ENCODE data around the gene TC2N. TPM values are rescaled to one million over a fixed set of nuclear protein-coding genes. Genes with fewer than 3 reads are reported as not detected.
A peak's percentile ranks its signal among the peaks of the same experiment; 100 is the strongest.

TC2N gene
- total and polyA plus RNA-seq, 2 donors (not counting 3 experiments of a cell fraction or from before 2014, with no cell fraction given): 0.40 TPM; not detected in 1

GRCh38 chr14:91901449-91902226 lies 34.3 kb upstream of the TC2N start:
- no peak overlapping the region for H3K9ac ChIP-seq (replicated peaks; ENCODE audit: extremely low read depth, insufficient read depth, low read length)
- H3K4me2 ChIP-seq (ENCODE audit: insufficient read depth, low read length): no peak overlapping the region
- intact Hi-C loops (cut with micrococcal nuclease): no loop called here
- FAIRE-seq (no peak), DNase-seq (ENCODE audit: low read depth, low spot score) (peak; percentile 54)
- H3K4me3 ChIP-seq (replicated peaks in 1 of 3; ENCODE audit: insufficient read depth in 1 of 3, low read depth in 1 of 3, low read length in 3 of 3): no peak overlapping the region
- CTCF ChIA-PET: no interaction called here
- H3K36me3 ChIP-seq (ENCODE audit: control insufficient read depth in 2 of 2, extremely low read depth in 1 of 2, insufficient read depth in 2 of 2, low read length in 2 of 2): no peaks in the 10 kb centered on the region
- H3K4me1 ChIP-seq (ENCODE audit: control insufficient read depth, extremely low read depth, insufficient read depth, low read length): no peaks in the 10 kb centered on the region
- POLR2A ChIA-PET: no interaction called here
- H3K79me2 ChIP-seq (ENCODE audit: control insufficient read depth, insufficient read depth, low read length): no peaks in the 10 kb centered on the region
- peaks cover 0 to 2% of the 10 kb centered on the region in 2 experiments for H3K27me3 ChIP-seq (ENCODE audit: control insufficient read depth in 2 of 2, insufficient read depth in 2 of 2, low read length in 2 of 2)
- BruUV-seq (replicated peaks): no TSS peak
- dilution Hi-C loops (cut with MboI; ENCODE audit: extremely low pct_ligation_motif_present, low sequenced_read_pairs): no loop called here
- no peak overlapping the region for H3K27ac ChIP-seq (ENCODE audit: insufficient read depth, low read depth, low read length)
- no peaks in the 10 kb centered on the region for H4K20me1 ChIP-seq (replicated peaks; ENCODE audit: control insufficient read depth, extremely low read depth, insufficient read depth, low read length)
- H3K9me3 ChIP-seq (replicated peaks; ENCODE audit: control insufficient read depth, insufficient read depth, low read length): no peaks in the 10 kb centered on the region
- no peak overlapping the region for H2AFZ ChIP-seq (ENCODE audit: low read depth, low read length)
- no peak for TF ChIP-seq FOS (IDR thresholded peaks at IDR 0.05; ENCODE audit: borderline replicate concordance, insufficient read depth, low read length)
- no peak for TF ChIP-seq EZH2 (IDR thresholded peaks at IDR 0.05; ENCODE audit: borderline replicate concordance, low read depth, low read length, severe bottlenecking)
- no peak for TF ChIP-seq JUN (IDR thresholded peaks at IDR 0.05; ENCODE audit: borderline replicate concordance, insufficient read depth, insufficient read length, low read depth)
- TF ChIP-seq POLR2AphosphoS5 (IDR thresholded peaks at IDR 0.05; ENCODE audit: insufficient read depth, low read depth, low read length): no peak
- no peak for TF ChIP-seq CTCF (IDR thresholded peaks at IDR 0.05; ENCODE audit: extremely low read depth in 1 of 2, insufficient read depth in 1 of 2, low read depth in 1 of 2, low read length in 2 of 2)
- no peak for TF ChIP-seq POLR2A (IDR thresholded peaks at IDR 0.05; ENCODE audit: low read depth, low read length)
- no peak for TF ChIP-seq MYC (IDR thresholded peaks at IDR 0.05; ENCODE audit: low read depth, low read length)
- TF ChIP-seq GATA2 (IDR thresholded peaks at IDR 0.05; ENCODE audit: insufficient read depth, insufficient read length, low read depth, low read length): no peak
- no peak for TF ChIP-seq MAX (IDR thresholded peaks at IDR 0.05; ENCODE audit: insufficient read depth, insufficient read length)
- H3K9me1 ChIP-seq (replicated peaks; ENCODE audit: control insufficient read depth, extremely low read depth, insufficient read depth, low read length): no peaks in the 10 kb centered on the region

Measured in endothelial cell of umbilical vein (primary cell).